HG02970 (cell line): ENCODE measurements around the gene ATP13A3.

Source experiments
- ATAC-seq: cut with Tn5 transposase; IDR thresholded peaks from one replicate; pipeline ENCODE4 v1.9.1; 2021; ENCODE audit warnings: mild to moderate bottlenecking, moderate library complexity, moderate number of reproducible peaks; ENCODE audit not compliant: unreplicated experiment, low FRiP score

ATP13A3 gene

GRCh38 chr3:194447657-194448056 is 39.1 kb downstream of the ATP13A3 start:
- ATAC-seq, result no peak

DNA sequence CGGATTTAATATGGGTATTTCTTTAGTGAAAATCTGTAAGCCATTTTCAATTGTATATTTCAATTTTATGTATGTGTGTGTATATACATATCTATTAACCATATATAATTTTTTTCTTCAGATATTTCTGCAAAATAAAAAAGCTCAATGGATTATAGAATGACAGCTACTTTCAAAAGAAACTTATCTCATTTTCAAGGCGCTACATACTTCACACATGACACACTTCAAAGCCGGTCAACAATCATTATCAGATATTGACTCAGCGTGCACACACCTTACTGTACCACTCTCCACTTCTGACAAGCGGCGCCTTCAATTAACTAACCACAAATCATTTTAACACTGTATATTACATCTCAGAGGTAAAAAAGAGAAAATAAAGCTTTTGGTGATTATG is 39.6 kb downstream of the ATP13A3 start:
- no peak for ATAC-seq

GRCh38 chr3:194446754-194447153 is 40.0 kb downstream of the ATP13A3 start:
- ATAC-seq, result no peak

DNA sequence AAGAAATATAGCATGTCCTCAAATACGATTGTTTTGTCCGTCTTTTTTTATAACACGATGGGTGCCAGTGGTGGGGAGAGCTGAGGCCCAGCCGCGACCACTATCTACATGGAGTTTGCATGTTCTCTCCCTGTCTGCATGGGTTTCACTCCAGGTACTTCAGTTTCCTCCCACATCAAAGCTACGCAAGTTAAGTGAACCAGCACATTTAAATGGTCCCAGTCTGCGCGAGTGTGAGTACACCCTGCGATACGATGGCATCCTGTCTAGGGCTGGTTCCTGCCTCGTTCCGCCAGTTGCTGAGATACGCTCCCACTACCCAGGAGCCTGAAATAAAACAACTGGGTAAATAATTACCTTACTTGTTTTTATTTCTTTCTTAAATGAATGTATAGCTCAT is 40.6 kb downstream of the ATP13A3 start:
- no peak for ATAC-seq

DNA sequence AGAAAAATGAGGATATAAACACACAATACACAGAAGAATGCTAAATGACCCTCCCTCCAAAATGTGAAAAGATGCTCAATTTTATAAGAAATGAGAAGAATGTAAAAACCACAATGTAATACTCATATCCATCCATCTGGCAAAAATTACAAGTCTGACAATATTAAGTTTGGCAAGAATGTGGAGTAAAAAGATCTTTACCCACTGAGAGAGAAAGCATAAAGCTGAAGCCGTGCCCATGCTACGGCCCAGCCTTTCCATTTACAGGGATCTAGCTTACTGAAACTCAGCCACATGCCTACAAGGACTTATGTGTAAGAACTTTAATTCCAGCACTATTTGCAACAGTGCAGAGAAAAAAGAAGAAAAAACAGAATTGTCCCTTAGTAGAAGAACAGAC is 42.9 kb downstream of the ATP13A3 start:
- ATAC-seq, result no peak

GRCh38 chr3:194440756-194441155 is 46.0 kb downstream of the ATP13A3 start:
- ATAC-seq, result no peak

DNA sequence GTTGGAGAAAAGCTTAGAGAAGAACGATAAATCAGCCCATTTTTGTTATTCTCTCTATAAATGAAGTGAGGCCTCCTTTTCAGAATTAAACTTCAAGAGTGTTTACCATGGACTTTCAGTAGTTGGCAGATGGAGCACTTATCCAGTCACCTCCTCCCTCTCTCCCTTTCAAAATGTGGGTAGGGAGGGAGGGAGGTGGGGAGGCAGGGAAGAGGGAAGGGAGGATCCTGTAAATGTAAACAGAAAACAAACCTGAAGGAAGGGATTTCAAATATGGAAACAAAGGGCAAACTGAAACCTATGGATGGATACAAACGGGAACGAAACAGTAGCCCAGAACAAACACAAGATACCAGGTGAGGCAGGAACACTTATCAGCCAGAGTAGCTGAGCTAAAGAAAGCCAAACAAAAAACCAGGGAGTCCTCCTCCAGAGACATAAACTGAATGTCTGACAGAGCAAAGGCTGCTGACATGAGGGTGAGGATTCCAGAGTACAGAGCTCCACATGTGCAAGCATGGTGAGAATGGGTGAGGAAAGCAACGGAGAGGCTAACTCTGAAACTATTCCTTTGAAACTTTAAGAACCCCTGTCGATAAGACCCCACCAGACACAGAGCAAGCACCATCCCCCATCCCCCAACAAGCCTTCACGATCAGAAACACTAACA is 46.8 kb downstream of the ATP13A3 start:
- ATAC-seq, result no peak

DNA sequence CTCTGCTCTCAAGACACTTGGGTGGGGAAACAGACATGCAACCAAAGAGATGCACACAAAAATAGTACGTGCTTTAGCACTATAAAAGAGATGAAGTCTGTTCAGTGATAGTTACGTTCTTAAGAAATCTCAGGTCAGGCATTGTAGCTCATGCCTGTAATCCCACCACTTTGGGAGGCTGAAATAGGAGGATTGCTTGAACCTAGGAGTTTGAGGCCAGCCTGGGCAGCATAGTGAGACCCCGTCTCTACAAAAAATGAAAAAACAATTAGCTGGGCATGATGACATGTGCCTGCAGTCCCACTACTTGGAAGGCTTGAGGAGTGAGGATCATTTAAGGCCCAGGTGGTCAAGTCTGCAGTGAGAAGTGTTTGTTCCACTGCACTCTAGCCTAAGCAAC is 52.3 kb downstream of the ATP13A3 start:
- ATAC-seq, result no peak

GRCh38 chr3:194431554-194431953 is 55.2 kb downstream of the ATP13A3 start:
- ATAC-seq, result no peak

DNA sequence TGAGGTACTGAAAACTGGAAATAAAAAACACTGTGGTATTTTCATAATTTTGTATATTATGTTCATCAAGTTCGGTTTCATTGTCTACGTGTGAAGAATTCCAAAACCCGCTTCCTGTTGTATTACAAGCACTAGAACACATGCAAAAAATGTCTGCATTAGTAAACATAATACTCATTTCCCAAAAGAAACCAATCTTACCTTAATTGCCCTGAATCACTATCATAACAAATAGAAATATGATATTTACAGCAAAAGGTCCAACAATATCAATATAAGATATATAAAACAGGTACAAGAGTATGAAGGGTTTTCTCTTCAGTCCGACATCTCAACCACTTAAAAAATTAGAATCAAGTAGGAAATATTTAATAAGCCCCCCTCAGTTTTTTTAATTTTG is 61.4 kb downstream of the ATP13A3 start:
- ATAC-seq, result no peak

GRCh38 chr3:194424953-194425352 is 61.8 kb downstream of the ATP13A3 start:
- no peak for ATAC-seq

- ATAC-seq, result no peak
Measured at GRCh38 chr3:194424373-194424772, 62.4 kb downstream of the ATP13A3 start.

DNA sequence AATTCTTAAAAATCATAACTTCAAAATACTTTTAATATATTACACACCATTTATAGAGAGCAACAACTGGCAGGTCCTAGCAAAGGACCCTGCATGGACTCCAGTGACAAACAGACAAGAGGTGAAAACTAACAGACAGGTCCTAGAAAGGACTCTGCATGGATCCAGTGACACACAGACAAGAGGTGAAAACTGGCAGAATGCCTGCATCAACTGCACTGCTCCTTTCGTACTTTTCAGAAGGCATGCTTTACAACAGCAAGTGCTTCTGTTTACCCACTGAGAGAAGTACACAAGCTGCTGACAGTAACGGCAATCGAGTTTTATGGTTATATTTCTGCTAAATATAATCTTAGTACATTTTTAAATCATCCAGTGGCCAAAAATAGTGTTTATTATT is 63.5 kb downstream of the ATP13A3 start:
- no peak for ATAC-seq

- no peak for ATAC-seq
Measured at GRCh38 chr3:194422188-194422587, 64.6 kb downstream of the ATP13A3 start.

GRCh38 chr3:194418671-194419070 is 68.1 kb downstream of the ATP13A3 start:
- no peak for ATAC-seq

DNA sequence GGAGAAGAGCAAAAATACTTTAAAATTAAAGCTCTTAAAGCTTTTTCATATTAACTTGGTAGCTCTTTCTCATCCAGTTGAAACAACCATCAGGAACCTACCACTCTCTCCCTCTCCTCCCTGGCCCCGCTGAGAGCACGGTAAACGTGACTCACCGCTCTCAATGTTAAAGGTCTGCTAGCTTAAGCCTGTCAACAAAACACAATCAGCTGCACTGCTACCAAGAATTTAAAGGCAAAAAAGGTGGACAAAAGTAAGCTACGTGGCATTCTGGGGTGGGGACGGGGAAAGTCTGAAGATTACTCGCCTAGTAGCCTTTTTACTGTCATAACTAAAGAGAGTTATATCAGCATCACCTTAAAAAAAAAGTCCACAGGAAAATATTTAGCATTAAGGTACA is 79.4 kb downstream of the ATP13A3 start:
- no peak for ATAC-seq

DNA sequence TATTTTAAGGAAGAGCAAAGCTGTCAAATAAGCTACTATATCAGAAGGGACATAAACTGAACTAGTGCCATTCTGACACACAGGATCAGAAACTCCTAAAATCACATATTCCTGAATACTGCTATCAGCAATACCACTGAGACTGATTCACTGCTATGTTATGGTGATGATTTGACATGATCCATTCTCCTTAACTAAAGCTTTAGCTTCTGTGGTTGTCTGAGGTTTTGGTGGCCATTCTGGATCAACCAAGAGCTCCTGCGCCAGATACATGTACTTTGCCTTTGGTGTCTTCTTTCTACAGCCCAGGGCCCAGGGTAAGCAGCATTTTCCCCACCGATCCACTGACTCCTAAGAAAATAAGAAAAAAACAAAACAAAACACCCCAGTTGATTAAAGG is 81.0 kb downstream of the ATP13A3 start:
- no peak for ATAC-seq

GRCh38 chr3:194404365-194405140 is 82.2 kb downstream of the ATP13A3 start:
- ATAC-seq, result no peak

GRCh38 chr3:194401868-194402329 is 84.9 kb downstream of the ATP13A3 start:
- no peak for ATAC-seq

GRCh38 chr3:194401346-194401745 is 85.5 kb downstream of the ATP13A3 start:
- no peak for ATAC-seq

DNA sequence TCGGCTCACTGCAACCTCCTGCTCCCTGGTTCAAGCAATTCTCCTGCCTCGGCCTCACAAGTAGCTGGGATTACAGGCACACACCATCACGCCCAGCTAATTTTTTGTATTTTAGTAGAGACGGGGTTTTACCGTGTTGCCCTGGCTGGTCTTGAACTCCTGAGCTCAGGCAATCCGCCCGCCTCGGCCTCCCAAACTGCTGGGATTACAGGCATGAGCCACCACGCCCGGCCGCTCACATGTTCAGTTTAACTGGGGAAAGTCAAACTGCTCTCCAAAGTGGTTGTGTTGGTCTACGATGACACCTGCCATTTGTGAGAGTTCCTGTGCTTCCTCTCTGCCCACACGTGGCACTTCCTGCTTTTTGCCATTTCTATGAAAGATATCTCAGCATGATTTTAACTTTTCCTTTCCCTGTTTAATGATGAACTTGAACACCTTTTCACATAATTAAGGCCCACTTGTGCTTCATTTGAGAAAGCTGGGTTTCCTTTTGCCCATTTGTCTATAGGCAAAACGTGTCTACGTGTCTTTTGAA is 86.9 kb downstream of the ATP13A3 start:
- no peak for ATAC-seq

DNA sequence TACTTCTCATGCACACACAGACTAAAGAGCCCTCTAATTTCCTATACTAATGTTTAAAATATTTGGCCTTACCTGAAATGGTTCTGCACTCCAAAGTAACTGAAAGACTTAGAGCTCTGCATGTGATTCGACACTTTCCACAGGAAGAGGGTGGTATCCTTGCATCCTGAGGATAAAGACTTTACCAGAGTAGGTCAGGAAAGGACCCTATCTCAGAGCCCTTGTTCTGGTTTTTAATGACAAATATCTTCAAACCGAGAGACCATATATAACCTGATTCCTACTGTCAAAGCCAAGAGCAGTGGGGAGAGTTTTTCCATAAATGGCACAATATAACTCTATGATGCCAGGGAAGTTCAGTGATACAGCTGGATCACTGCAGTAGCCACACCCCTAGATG is 87.6 kb downstream of the ATP13A3 start, which contains the start of gene GP5:
TSS of gene GP5 (minus strand) at position 101 of the 400 bp plus-strand sequence. CDS start 984 bp downstream, outside the sequence.
- ATAC-seq, result no peak
